Measurements from ENCODE around the gene BAZ1A. TPM values are rescaled to one million over a fixed set of nuclear protein-coding genes. Genes with fewer than 3 reads are reported as not detected.

The BAZ1A gene
- total RNA-seq, 2 experiments from 2014 or later: 53.9 to 75.2 TPM

GRCh38 chr14:34710006-34710405 lies 165.2 kb downstream of the BAZ1A start:
- no peak overlapping the region for H3K27ac Mint-ChIP-seq
- intact Hi-C loops (cut with DNase I, micrococcal nuclease): loop anchor here (5.0 to 10.0 kb wide), 4 partner anchors 78 to 275 kb away; partner anchors contain the start of genes SNX6 (in 1 of the 2), SPTSSA (in 1 of the 2) and SRP54 (in 1 of the 2)
- no peaks in the 10 kb centered on the region for H3K27me3 Mint-ChIP-seq
- DNase-seq (no peak), ATAC-seq (no peak)
- POLR2A ChIA-PET: interaction anchor here (0.7 to 1.1 kb wide), 2 partner anchors 13 to 34 kb away, joined by 3 to 5 read pairs; no protein-coding TSS in a partner anchor
- peaks cover 12% of the 10 kb centered on the region for H3K36me3 Mint-ChIP-seq (ENCODE audit: low read depth)
- CTCF ChIA-PET: interaction anchor here (0.8 to 6.9 kb wide), 3 partner anchors 10 to 37 kb away, joined by 4 to 65 read pairs (median 21); no protein-coding TSS in a partner anchor
- H3K4me3 Mint-ChIP-seq: no peak overlapping the region
- H3K9me3 Mint-ChIP-seq (ENCODE audit: low read depth): no peaks in the 10 kb centered on the region
- H3K4me1 Mint-ChIP-seq: peaks cover 15% of the 10 kb centered on the region

GRCh38 chr14:34707722-34708121 lies 167.4 kb downstream of the BAZ1A start:
- intact Hi-C loops (cut with DNase I, micrococcal nuclease): no loop called here
- Mint-ChIP-seq H3K9me3 (ENCODE audit: low read depth) (no peaks in the 10 kb centered on the region), H3K4me3 (no peak overlapping the region), H3K4me1 (peaks cover 4% of the 10 kb centered on the region), H3K27ac (no peak overlapping the region), H3K36me3 (ENCODE audit: low read depth) (peaks cover 5% of the 10 kb centered on the region), H3K27me3 (no peaks in the 10 kb centered on the region)
- no peak for ATAC-seq
- POLR2A ChIA-PET: interaction anchor here (0.6 kb wide), 1 partner anchor 37 kb away, joined by 3 read pairs; no protein-coding TSS in a partner anchor
- no peak for DNase-seq
- CTCF ChIA-PET: interaction anchor here (0.7 to 6.9 kb wide), 3 partner anchors 12 to 733 kb away, joined by 3 to 65 read pairs (median 5); no protein-coding TSS in a partner anchor

Other genes with a start within 250 kb of the BAZ1A start
- gene SNX6, start 245.2 kb downstream of the BAZ1A start, total RNA-seq: 10 to 100 TPM; 77.3 to 78.7 TPM
- gene CFL2, start 160.8 kb downstream of the BAZ1A start, total RNA-seq: 1 to 10 TPM; 4.5 to 6.8 TPM
- gene SRP54, start 107.6 kb upstream of the BAZ1A start, total RNA-seq: 10 to 100 TPM; 81.1 to 88.4 TPM
- gene FAM177A1, start 170.9 kb upstream of the BAZ1A start, total RNA-seq: 10 to 100 TPM; 35.4 to 37.2 TPM
- 10 to 100 TPM; 43.8 to 53.5 TPM for gene PPP2R3C, start 246.6 kb upstream of the BAZ1A start, total RNA-seq
- 10 to 100 TPM; 37.3 to 51.1 TPM for gene PRORP, start 247.2 kb upstream of the BAZ1A start, total RNA-seq